HepG2 (cell line): ENCODE results near the gene ZWILCH. TPM values are rescaled to one million over a fixed set of nuclear protein-coding genes. Genes with fewer than 3 reads are reported as not detected.

Experiments
- ATAC-seq: fragments of 200-7000 bp; cut with Tn5 transposase; 3 replicates; pipeline ENCODE4 v1.9.1; 2020; ENCODE audit warnings: mild to moderate bottlenecking, moderate library complexity
- BruUV-seq: library from RNA; stranded (reverse); fragments of 400-500 nt; replicated peaks from 2 replicates; lab custom pipeline; 2021; lab: Mats Ljungman, UMichigan
- CTCF ChIA-PET: fragments of 300-600 bp; formaldehyde crosslinking; extraction: SDS; loops from one replicate; lab custom pipeline; 2021; ENCODE audit warnings: low total read pairs, inconsistent platforms, low intra/inter-chr PET ratio; lab: Yijun Ruan, JAX
- POLR2A ChIA-PET: fragments of 350-600 bp; sonication (Branson Sonifier 250); formaldehyde crosslinking; loops from one replicate; lab custom pipeline; 2020; ENCODE audit warnings: antibody characterized with exemption, inconsistent platforms; lab: Yijun Ruan, JAX
- DNase-seq: peaks from one replicate; pipeline ENCODE4 v3.0.0-alpha.2; 2015; ENCODE audit warnings: low spot score
- FAIRE-seq: peaks from 3 replicates; lab custom pipeline; 2011; peaks lifted over from hg19 to GRCh38; lab: Jason Lieb, UNC
- H2AFZ ChIP-seq: one replicate; pipeline ENCODE4 v1.6.1; 2011; ENCODE audit warnings: low read length, inconsistent platforms
- H3K27ac ChIP-seq: fragments of 300-600 bp; 3 replicates; pipeline ENCODE4 v1.8.0; 2011; ENCODE audit warnings: mixed run types, mild to moderate bottlenecking, mixed read lengths, low read length, inconsistent platforms; ENCODE audit not compliant: insufficient read depth; ENCODE audit errors: extremely low read length
- H3K27me3 ChIP-seq, 2 experiments: fragments of 200-600 bp in 1 of 2; 2 replicates in 1 of 2; 3 replicates in 1 of 2; pipeline versions ENCODE4 v1.6.0 to v1.8.0; 2011; ENCODE audit warnings: low read length in 2 of 2, mild to moderate bottlenecking in 2 of 2, moderate library complexity in 2 of 2, inconsistent platforms in 1 of 2; ENCODE audit not compliant: insufficient read depth in 2 of 2, control insufficient read depth in 1 of 2
- H3K36me3 ChIP-seq, 2 experiments: fragments of 200-600 bp in 1 of 2; replicated peaks in 1 of 2; 2 replicates in 1 of 2; 3 replicates in 1 of 2; pipeline versions ENCODE4 v1.5.1 to v1.8.0; 2011; ENCODE audit warnings: low read length in 2 of 2, inconsistent platforms in 1 of 2; ENCODE audit not compliant: insufficient read depth in 2 of 2, control insufficient read depth in 1 of 2
- H3K4me1 ChIP-seq: 2 replicates; pipeline ENCODE4 v1.5.1; 2012; ENCODE audit warnings: low read length, inconsistent platforms; ENCODE audit not compliant: insufficient read depth
- H3K4me2 ChIP-seq: 2 replicates; pipeline ENCODE4 v1.6.0; 2011; ENCODE audit warnings: low read depth, low read length, inconsistent platforms
- H3K4me3 ChIP-seq, 3 experiments: fragments of 200-600 bp in 1 of 3; sonication (generic), shearing (Covaris generic) in 1 of 3; replicated peaks in 1 of 3; 2 replicates each; pipeline ENCODE4 v1.5.1; 2011 to 2016; ENCODE audit warnings: low read length in 3 of 3, inconsistent platforms in 2 of 3, low read depth in 2 of 3, mild to moderate bottlenecking in 2 of 3, control low read depth in 1 of 3, mixed read lengths in 1 of 3; ENCODE audit not compliant: insufficient read depth in 1 of 3
- H3K79me2 ChIP-seq: one replicate; pipeline ENCODE4 v1.6.1; 2011; ENCODE audit warnings: low read length, inconsistent platforms; ENCODE audit not compliant: insufficient read depth
- H3K9ac ChIP-seq: 2 replicates; pipeline ENCODE4 v1.6.0; 2011; ENCODE audit warnings: mild to moderate bottlenecking, low read depth, low read length, inconsistent platforms; ENCODE audit not compliant: insufficient read depth
- H3K9me3 ChIP-seq: 2 replicates; pipeline ENCODE4 v1.5.1; 2012; ENCODE audit warnings: mild to moderate bottlenecking, low read length
- H4K20me1 ChIP-seq: 2 replicates; pipeline ENCODE4 v1.6.0; 2011; ENCODE audit warnings: inconsistent platforms, mild to moderate bottlenecking, low read length, moderate library complexity; ENCODE audit not compliant: insufficient read depth
- HNRNPK ChIP-seq: fragments of 200-400 bp; formaldehyde crosslinking; IDR thresholded peaks from 2 replicates; pipeline ENCODE4 v1.6.1; 2018; ENCODE audit warnings: low read length, low read depth, moderate library complexity, mild to moderate bottlenecking; ENCODE audit not compliant: poor library complexity, severe bottlenecking
- MED13 ChIP-seq: sonication (generic); formaldehyde crosslinking; IDR thresholded peaks from 2 replicates; pipeline ENCODE4 v1.5.0; 2020; ENCODE audit warnings: missing genetic modification reagents
- NR2C2 ChIP-seq: sonication (generic); formaldehyde crosslinking; IDR thresholded peaks from 2 replicates; pipeline ENCODE4 v1.4.0; 2020; ENCODE audit warnings: missing genetic modification reagents, mild to moderate bottlenecking, moderate library complexity, borderline replicate concordance
- RAD21 ChIP-seq: fragments of 450-650 bp; formaldehyde crosslinking; IDR thresholded peaks from 2 replicates; pipeline ENCODE4 v1.5.0; 2020; ENCODE audit warnings: mild to moderate bottlenecking
- SMYD3 ChIP-seq: sonication (generic); formaldehyde crosslinking; IDR thresholded peaks from 2 replicates; pipeline ENCODE4 v1.8.1; 2023; ENCODE audit warnings: mild to moderate bottlenecking, missing genetic modification reagents
- SNAI1 ChIP-seq: sonication (generic); formaldehyde crosslinking; IDR thresholded peaks from 2 replicates; pipeline ENCODE4 v1.5.0; 2020; ENCODE audit warnings: mild to moderate bottlenecking, missing genetic modification reagents, borderline replicate concordance
- ZBTB7A ChIP-seq: sonication (generic); formaldehyde crosslinking; IDR thresholded peaks from 2 replicates; pipeline ENCODE4 v1.8.0; 2022; ENCODE audit warnings: mild to moderate bottlenecking, missing genetic modification reagents
- ZEB1 ChIP-seq: IDR thresholded peaks from 2 replicates; pipeline ENCODE4 v1.6.1; 2012; ENCODE audit warnings: mild to moderate bottlenecking, low read depth, inconsistent platforms; ENCODE audit not compliant: insufficient replicate concordance
- ZNF3 ChIP-seq: IDR thresholded peaks from 2 replicates; pipeline ENCODE4 v1.7.0; 2017; ENCODE audit warnings: inconsistent platforms
- ZNF572 ChIP-seq: sonication (generic); formaldehyde crosslinking; IDR thresholded peaks from 2 replicates; pipeline ENCODE4 v1.5.1; 2020; ENCODE audit warnings: mild to moderate bottlenecking, missing genetic modification reagents
- ZNF790 ChIP-seq: sonication (generic); formaldehyde crosslinking; IDR thresholded peaks from 2 replicates; pipeline ENCODE4 v1.8.0; 2022; ENCODE audit warnings: missing genetic modification reagents, mild to moderate bottlenecking, borderline replicate concordance
- WGBS: methylation state at CpG from one replicate; pipeline ENCODE4 v1.1.6; 2017; ENCODE audit warnings: low lambda C conversion rate; 5-methylcytosine and 5-hydroxymethylcytosine counted together
- in situ Hi-C: cut with HindIII; loops from 2 replicates; pipeline ENCODE4 v1.10.0; 2017; ENCODE audit warnings: low pct_unique_long_range_greater_than_20kb; ENCODE audit not compliant: extremely low pct_ligation_motif_present
- intact Hi-C: fragments of 100-400 bp; cut with micrococcal nuclease; formaldehyde crosslinking; loops from one replicate; pipeline ENCODE4 v1.10.0; 2022; ENCODE audit not compliant: unreplicated experiment
- polyA plus RNA-seq, 8 experiments: library from polyadenylated mRNA; depleted of rRNA in 3 of 8; stranded (reverse) in 7 of 8; unstranded in 1 of 8; fragments of >200 nt; fragmentation: Illumina TruSeq in 4 of 8; extraction: Trizol in 4 of 8; gene quantifications; 2 replicates each; pipeline versions ENCODE4 v1.2.1 to v1.2.3, GENCODE V29; 2011 to 2016; ENCODE audit warnings: low read depth in 4 of 8, missing spikeins in 1 of 8, mixed read lengths in 1 of 8; ENCODE audit not compliant: insufficient read depth in 1 of 8
- total RNA-seq, 5 experiments: library from RNA; depleted of rRNA; stranded (reverse); fragments of >200 nt; fragmentation: Illumina TruSeq; extraction: Trizol; gene quantifications; 2 replicates each; pipeline ENCODE4 v1.2.3, GENCODE V29; 2016; ENCODE audit warnings: low read depth in 1 of 5
- TF ChIP-seq, protein P1 (sequence below): sonication (generic); formaldehyde crosslinking; IDR thresholded peaks from 2 replicates; pipeline ENCODE4 v1.4.0; 2020; ENCODE audit warnings: missing genetic modification reagents, borderline replicate concordance
- TF ChIP-seq, protein P2 (sequence below): sonication (generic); formaldehyde crosslinking; IDR thresholded peaks from 2 replicates; pipeline ENCODE4 v1.4.0; 2020; ENCODE audit warnings: mild to moderate bottlenecking, low read depth, missing genetic modification reagents
- TF ChIP-seq, protein P3 (sequence below): sonication (generic); formaldehyde crosslinking; IDR thresholded peaks from 2 replicates; pipeline ENCODE4 v1.9.0; 2021; ENCODE audit warnings: missing genetic modification reagents, mild to moderate bottlenecking, borderline replicate concordance
- TF ChIP-seq, protein P4 (sequence below): sonication (generic); formaldehyde crosslinking; IDR thresholded peaks from 2 replicates; pipeline ENCODE4 v1.8.1; 2023; ENCODE audit warnings: mild to moderate bottlenecking, moderate library complexity, missing genetic modification reagents

Gene ZWILCH
- total and polyA plus RNA-seq, 2 of the 13 experiments (the other 11 are each of a cell fraction or from before 2014, with no cell fraction given): 9.5 to 27.8 TPM

DNA sequence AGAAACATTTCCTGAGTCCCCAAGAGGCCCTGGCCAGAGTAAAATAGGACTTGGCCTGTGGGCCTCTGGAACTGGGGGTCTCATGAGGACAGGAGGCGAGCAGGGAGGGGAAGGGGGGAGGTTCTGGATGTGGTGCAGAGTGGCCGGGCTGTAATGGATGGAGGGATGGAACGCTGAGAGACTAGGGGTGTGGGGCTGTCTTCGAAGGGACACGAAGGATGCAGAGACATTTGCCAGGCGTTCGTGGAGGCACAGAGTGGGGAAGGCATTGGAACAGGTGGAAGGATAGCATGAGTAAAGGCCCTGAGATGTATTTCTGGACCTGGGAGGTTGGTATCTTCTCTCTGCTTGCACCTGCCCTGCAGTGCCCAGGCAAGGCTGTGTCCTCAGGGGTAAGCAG lies 62.8 kb downstream of the ZWILCH start:
- WGBS: 71% methylated on average over 7 of the region's 7 CpGs
- H4K20me1 ChIP-seq: no peaks in the 10 kb centered on the region
- DNase-seq (no peak), FAIRE-seq (no peak), ATAC-seq (no peak)
- TF ChIP-seq ZNF790 (CRISPR knock-in tag) (no peak), HNRNPK (no peak), ZNF3 (CRISPR knock-in tag) (no peak), RAD21 (CRISPR knock-in tag) (no peak), MED13 (no peak), ZEB1 (no peak), ZNF572 (CRISPR knock-in tag) (no peak), ZBTB7A (no peak), SNAI1 (no peak), NR2C2 (CRISPR knock-in tag) (no peak), SMYD3 (no peak)
- TF ChIP-seq, protein P1, sequence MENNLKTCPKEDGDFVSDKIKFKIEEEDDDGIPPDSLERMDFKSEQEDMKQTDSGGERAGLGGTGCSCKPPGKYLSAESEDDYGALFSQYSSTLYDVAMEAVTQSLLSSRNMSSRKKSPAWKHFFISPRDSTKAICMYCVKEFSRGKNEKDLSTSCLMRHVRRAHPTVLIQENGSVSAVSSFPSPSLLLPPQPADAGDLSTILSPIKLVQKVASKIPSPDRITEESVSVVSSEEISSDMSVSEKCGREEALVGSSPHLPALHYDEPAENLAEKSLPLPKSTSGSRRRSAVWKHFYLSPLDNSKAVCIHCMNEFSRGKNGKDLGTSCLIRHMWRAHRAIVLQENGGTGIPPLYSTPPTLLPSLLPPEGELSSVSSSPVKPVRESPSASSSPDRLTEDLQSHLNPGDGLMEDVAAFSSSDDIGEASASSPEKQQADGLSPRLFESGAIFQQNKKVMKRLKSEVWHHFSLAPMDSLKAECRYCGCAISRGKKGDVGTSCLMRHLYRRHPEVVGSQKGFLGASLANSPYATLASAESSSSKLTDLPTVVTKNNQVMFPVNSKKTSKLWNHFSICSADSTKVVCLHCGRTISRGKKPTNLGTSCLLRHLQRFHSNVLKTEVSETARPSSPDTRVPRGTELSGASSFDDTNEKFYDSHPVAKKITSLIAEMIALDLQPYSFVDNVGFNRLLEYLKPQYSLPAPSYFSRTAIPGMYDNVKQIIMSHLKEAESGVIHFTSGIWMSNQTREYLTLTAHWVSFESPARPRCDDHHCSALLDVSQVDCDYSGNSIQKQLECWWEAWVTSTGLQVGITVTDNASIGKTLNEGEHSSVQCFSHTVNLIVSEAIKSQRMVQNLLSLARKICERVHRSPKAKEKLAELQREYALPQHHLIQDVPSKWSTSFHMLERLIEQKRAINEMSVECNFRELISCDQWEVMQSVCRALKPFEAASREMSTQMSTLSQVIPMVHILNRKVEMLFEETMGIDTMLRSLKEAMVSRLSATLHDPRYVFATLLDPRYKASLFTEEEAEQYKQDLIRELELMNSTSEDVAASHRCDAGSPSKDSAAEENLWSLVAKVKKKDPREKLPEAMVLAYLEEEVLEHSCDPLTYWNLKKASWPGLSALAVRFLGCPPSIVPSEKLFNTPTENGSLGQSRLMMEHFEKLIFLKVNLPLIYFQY (CRISPR knock-in tag): no peak
- TF ChIP-seq, protein P2, sequence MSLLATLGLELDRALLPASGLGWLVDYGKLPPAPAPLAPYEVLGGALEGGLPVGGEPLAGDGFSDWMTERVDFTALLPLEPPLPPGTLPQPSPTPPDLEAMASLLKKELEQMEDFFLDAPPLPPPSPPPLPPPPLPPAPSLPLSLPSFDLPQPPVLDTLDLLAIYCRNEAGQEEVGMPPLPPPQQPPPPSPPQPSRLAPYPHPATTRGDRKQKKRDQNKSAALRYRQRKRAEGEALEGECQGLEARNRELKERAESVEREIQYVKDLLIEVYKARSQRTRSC: no peak
- TF ChIP-seq, protein P3, sequence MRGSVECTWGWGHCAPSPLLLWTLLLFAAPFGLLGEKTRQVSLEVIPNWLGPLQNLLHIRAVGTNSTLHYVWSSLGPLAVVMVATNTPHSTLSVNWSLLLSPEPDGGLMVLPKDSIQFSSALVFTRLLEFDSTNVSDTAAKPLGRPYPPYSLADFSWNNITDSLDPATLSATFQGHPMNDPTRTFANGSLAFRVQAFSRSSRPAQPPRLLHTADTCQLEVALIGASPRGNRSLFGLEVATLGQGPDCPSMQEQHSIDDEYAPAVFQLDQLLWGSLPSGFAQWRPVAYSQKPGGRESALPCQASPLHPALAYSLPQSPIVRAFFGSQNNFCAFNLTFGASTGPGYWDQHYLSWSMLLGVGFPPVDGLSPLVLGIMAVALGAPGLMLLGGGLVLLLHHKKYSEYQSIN (CRISPR knock-in tag): no peak
- TF ChIP-seq, protein P4, sequence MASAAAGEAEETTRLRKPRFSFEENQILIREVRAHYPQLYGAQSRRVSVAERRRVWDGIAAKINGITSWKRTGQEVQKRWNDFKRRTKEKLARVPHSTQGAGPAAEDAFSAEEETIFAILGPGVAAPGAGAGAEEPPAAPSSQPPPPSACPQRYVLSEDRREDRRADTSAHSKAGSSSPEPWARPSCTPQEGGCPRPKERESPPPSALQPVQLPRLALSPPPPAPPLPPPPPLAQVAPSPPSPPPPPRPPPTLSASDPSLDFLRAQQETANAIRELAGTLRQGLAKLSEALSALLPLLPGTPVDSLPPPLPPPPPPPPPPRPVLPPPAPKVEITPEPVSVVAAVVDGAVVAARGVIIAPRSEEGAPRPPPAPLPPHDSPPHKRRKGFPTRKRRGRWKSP (CRISPR knock-in tag): no peak
- H3K4me1 ChIP-seq: peaks cover 31% of the 10 kb centered on the region
- 0 out of 2 replicates have a peak overlapping the region, but pooled peaks have one; percentile 99 for H3K4me2 ChIP-seq
- H3K9me3 ChIP-seq: no peaks in the 10 kb centered on the region
- H2AFZ ChIP-seq: no peak overlapping the region
- in situ Hi-C loops: no loop called here
- no TSS peak for BruUV-seq
- no peaks in the 10 kb centered on the region for H3K36me3 ChIP-seq
- no peak overlapping the region for H3K4me3 ChIP-seq
- intact Hi-C loops: loop anchor here (5.0 kb wide), 1 partner anchor 61 kb away; the partner anchor contains the start of gene ZWILCH
- H3K9ac ChIP-seq: no peak overlapping the region
- H3K79me2 ChIP-seq: no peaks in the 10 kb centered on the region
- CTCF ChIA-PET: no interaction called here
- no peak overlapping the region for H3K27ac ChIP-seq
- H3K27me3 ChIP-seq: no peaks in the 10 kb centered on the region
- POLR2A ChIA-PET: interaction anchor here (1.9 kb wide), 1 partner anchor 14 kb away, joined by 6 read pairs; no protein-coding TSS in a partner anchor
